Ishikawa (cell line): ENCODE data around the gene UTS2B.

Experiments
- CEBPB ChIP-seq: IDR thresholded peaks from 2 replicates; pipeline ENCODE4 v1.6.1; 2012
- CREB1 ChIP-seq: IDR thresholded peaks from 2 replicates; pipeline ENCODE4 v1.6.1; 2012; ENCODE audit warnings: low read depth
- EGR1 ChIP-seq: IDR thresholded peaks from 2 replicates; pipeline ENCODE4 v1.6.1; 2012
- EP300 ChIP-seq: IDR thresholded peaks from 2 replicates; pipeline ENCODE4 v1.6.1; 2012; ENCODE audit warnings: borderline replicate concordance
- FOXM1 ChIP-seq: IDR thresholded peaks from 2 replicates; pipeline ENCODE4 v1.6.1; 2012; ENCODE audit warnings: low read depth, borderline replicate concordance
- MAX ChIP-seq: IDR thresholded peaks from 2 replicates; pipeline ENCODE4 v1.6.1; 2012
- NFIC ChIP-seq: IDR thresholded peaks from 2 replicates; pipeline ENCODE4 v1.6.1; 2012
- RAD21 ChIP-seq: IDR thresholded peaks from 2 replicates; pipeline ENCODE4 v1.6.1; 2012; ENCODE audit warnings: low read depth
- REST ChIP-seq: IDR thresholded peaks from 2 replicates; pipeline ENCODE4 v1.6.1; 2012; ENCODE audit warnings: low read depth, mild to moderate bottlenecking
- TCF12 ChIP-seq: IDR thresholded peaks from 2 replicates; pipeline ENCODE4 v1.6.1; 2012; ENCODE audit warnings: low read depth
- TEAD4 ChIP-seq: IDR thresholded peaks from 2 replicates; pipeline ENCODE4 v1.6.1; 2012
- USF1 ChIP-seq: IDR thresholded peaks from 2 replicates; pipeline ENCODE4 v1.6.1; 2012
- YY1 ChIP-seq: IDR thresholded peaks from 2 replicates; pipeline ENCODE4 v1.6.1; 2012; ENCODE audit warnings: low read depth

GRCh38 chr3:191342006-191342405, 11.7 kb upstream of the UTS2B start:
- TF ChIP-seq TCF12 (no peak), EGR1 (no peak), EP300 (no peak), RAD21 (no peak), MAX (no peak), CEBPB (no peak), CREB1 (no peak), YY1 (no peak), FOXM1 (no peak), REST (no peak), USF1 (no peak), NFIC (no peak), TEAD4 (no peak)
